Retinal pigment epithelial cell (primary cell): ENCODE data around the gene ARL8A.

Experiments
- DNase-seq: peaks from one replicate; pipeline ENCODE4 v3.0.0-alpha.2; 2010; ENCODE audit warnings: low read depth
- H3K4me3 ChIP-seq: 2 replicates; pipeline ENCODE4 v1.5.1; 2011; ENCODE audit warnings: mild to moderate bottlenecking, low read length, control low read depth, moderate library complexity
- TF ChIP-seq, protein P1 (sequence below): conservative IDR thresholded peaks from 2 replicates; pipeline ENCODE4 v1.5.1; 2011; ENCODE audit warnings: low read depth, low read length, control low read depth, inconsistent platforms

ARL8A gene

DNA sequence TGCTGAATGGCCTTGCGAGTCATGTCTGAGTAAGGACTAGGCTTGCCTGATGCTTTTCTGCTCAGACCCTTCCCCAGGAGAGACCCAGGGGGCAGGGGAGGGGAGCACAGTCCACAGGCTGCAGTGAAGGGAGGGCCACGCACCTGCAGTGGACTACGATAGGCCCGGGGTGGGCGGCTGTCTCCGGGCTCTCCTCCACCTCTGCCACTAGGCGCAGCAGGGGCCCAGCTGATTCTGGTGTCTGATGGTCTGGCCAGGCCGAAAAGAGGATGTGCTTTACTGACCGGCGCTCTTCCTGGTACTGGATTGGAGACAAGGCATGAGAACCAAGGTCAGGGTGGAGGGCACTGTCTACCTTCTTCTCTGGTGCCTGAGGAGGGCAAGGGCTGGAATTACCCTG, 7.9 kb upstream of the ARL8A start:
- no peak for DNase-seq
- TF ChIP-seq, protein P1, sequence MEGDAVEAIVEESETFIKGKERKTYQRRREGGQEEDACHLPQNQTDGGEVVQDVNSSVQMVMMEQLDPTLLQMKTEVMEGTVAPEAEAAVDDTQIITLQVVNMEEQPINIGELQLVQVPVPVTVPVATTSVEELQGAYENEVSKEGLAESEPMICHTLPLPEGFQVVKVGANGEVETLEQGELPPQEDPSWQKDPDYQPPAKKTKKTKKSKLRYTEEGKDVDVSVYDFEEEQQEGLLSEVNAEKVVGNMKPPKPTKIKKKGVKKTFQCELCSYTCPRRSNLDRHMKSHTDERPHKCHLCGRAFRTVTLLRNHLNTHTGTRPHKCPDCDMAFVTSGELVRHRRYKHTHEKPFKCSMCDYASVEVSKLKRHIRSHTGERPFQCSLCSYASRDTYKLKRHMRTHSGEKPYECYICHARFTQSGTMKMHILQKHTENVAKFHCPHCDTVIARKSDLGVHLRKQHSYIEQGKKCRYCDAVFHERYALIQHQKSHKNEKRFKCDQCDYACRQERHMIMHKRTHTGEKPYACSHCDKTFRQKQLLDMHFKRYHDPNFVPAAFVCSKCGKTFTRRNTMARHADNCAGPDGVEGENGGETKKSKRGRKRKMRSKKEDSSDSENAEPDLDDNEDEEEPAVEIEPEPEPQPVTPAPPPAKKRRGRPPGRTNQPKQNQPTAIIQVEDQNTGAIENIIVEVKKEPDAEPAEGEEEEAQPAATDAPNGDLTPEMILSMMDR, result no peak
- no peak overlapping the region for H3K4me3 ChIP-seq

DNA sequence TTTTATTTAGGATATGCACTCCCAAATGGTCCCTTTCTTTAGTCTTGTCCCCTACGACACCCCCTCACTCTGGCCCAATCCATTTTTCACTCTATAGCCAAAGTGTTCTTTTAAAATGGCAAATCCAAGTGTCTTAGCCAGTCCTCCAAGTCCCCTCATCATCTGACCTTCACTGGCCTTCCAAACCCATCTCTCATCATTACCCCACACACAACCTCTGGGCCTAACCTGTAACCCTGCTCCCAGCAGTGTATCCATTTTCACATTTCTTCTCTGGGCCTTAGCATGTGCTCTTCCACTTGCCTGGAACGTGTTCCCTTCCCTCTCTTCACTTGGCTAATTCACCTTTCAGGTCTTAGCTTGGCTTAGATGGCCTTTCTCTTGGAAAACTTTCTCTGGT, 6.5 kb upstream of the ARL8A start:
- TF ChIP-seq, protein P1, result no peak
- no peak for DNase-seq
- H3K4me3 ChIP-seq, result no peak overlapping the region

DNA sequence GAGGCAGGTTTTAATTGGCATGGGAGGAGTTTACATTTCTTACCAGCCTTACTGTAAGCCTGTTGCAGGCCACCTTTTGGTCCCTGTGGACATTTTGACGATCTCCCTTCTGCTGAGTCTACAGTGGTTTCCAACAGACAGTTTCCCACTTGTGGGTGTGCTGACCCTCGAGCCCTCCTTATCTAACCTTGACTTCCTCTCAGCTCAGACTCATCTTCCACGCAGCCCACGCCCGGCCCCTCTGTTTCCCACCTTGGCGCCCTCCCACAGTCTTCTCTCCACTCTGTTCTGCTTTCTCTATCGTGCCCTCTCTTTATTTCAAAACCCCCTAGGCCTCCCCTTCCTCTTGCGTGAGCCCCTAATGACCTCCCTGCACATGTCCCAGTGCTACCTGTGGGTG, 6.1 kb upstream of the ARL8A start:
- TF ChIP-seq, protein P1, result no peak
- no peak for DNase-seq
- no peak overlapping the region for H3K4me3 ChIP-seq

DNA sequence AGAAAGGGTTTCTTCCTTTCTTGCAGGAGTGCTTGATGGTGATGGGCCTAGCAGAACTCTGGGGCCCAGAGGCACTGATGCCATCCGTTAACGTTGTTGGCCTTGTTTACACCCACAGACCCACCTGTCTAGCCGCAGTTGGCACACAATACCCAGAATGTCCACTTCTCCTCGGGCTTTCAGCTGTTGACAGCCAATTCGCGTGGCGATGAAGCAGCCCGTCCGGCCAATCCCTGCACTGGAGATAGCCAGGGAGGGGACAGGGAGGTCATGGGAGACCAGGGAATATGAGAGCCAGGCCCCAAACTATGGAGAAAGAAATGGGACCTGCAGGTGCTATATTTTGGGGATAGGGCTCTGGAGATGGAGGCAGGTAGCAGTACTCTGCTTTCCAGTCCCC, 5.7 kb upstream of the ARL8A start:
- no peak for DNase-seq
- TF ChIP-seq, protein P1, result no peak
- no peak overlapping the region for H3K4me3 ChIP-seq

DNA sequence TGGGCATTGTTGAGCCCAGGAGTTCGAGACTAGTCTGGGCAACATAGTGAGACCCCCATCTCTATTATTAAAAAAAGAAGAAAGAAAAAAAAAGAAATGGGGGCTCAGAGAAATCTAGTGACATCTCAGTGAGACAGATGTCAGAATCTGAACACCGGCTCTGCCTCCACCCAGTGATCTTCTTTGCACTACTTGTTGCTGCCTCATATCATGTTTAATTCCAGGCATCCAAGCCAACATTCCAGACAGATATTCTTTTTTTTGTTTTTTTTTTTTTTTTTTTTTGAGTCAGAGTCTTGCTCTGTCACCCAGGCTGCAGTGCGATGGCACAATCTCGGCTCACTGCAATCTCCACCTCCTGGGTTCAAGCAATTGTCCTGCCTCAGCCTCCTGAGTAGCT, 5.0 kb upstream of the ARL8A start:
- no peak for DNase-seq
- no peak overlapping the region for H3K4me3 ChIP-seq
- TF ChIP-seq, protein P1, result no peak

DNA sequence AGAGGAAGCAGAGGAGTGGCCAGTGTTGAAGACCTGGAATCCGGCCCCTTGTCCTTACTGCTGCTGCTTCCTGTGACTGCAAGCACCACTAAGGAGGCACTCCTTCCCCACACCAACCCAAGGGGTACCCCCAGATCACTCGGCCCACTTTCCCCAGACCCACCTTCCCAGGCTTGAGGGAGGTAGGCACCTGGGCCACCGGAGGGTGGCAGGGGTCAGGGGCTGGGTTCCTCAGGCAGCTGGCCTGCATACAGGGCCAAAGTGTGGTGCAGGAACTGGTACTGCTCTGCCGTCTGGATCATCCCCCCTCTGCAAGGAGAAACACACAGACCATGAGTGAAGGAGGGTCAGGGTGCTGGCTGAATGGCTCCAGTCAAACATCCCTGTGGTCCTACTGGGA, 3.9 kb upstream of the ARL8A start:
- TF ChIP-seq, protein P1, result no peak
- H3K4me3 ChIP-seq, result no peak overlapping the region
- DNase-seq, result no peak

DNA sequence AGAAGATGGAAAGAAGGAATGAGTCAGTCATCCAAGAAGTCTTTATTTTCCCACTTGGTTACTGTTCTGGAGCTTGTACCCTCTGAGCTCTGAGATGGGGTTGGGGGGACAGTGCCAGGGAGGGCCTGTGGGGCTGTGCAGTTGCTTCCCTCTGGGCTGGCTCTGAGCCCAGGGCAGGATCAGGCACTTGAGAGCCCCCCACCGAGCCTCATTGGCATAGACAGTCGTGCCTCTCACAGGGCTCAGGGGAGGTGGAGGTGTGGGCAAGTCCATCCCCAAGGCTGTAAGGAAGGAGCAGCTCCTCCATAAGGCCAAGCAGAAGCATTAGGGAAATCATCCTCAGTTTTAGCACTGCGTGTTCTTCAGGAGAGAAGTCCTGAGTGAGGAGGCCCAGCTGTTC, 2.5 kb upstream of the ARL8A start:
- TF ChIP-seq, protein P1, result no peak
- no peak for DNase-seq
- no peak overlapping the region for H3K4me3 ChIP-seq
